Kidney glomerular epithelial cell (primary cell): ENCODE results near the gene SMIM24.
"Not testable (repeated sequence)": the region's sequence is repeated elsewhere in the genome, so short reads cannot be mapped to it uniquely, and the experiment has no call there.

ENCODE experiments used
- DNase-seq: peaks from one replicate; lab custom pipeline; 2025; lab: John Stamatoyannopoulos, UW

SMIM24 gene

GRCh38 chr19:3433805-3434540 is 46.4 kb downstream of the SMIM24 start:
- no peak for DNase-seq

- no peak for DNase-seq
Measured at GRCh38 chr19:3433313-3433712, 47.0 kb downstream of the SMIM24 start.

GRCh38 chr19:3431760-3432397 is 48.4 kb downstream of the SMIM24 start:
- DNase-seq: no peak

- DNase-seq: not testable (repeated sequence)
Measured at GRCh38 chr19:3430366-3430680, 50.0 kb downstream of the SMIM24 start.

DNA sequence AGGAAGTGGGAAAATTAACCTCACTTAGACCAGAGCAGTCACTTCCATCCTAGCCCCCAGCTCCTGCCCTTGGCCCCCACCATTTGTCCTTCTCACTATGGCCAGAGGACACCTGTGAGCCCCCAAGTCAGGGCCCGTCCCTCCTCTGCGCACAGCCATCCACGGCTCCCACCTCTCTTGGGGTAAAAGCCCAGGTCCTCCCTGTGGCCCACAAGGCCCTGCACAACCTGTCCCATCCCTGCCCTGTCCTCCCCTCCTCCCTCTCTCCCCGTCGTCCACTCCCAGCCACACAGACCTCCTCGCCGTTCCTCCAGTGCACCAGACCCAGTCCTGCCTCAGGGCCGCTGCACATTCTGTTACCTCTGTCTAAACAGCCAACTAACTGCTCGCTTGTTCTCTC is 53.9 kb downstream of the SMIM24 start:
- DNase-seq: no peak
